Right lobe of liver (tissue), 6 donors: ENCODE data around the gene CD300C. TPM values are rescaled to one million over a fixed set of nuclear protein-coding genes. Genes with fewer than 3 reads are reported as not detected.
"Not testable (repeated sequence)": the region's sequence is repeated elsewhere in the genome, so short reads cannot be mapped to it uniquely, and the experiment has no call there.

Experiments
- ATAC-seq, 4 donors: fragments of 200-7000 bp; cut with Tn5 transposase; one replicate each; pipeline ENCODE4 v1.9.1; 2020; ENCODE audit warnings: mild to moderate bottlenecking in 4 of 4, moderate library complexity in 4 of 4
- DNase-seq, 3 donors: peaks; one replicate each; pipeline ENCODE4 v3.0.0-alpha.2; 2020
- H3K27ac ChIP-seq, 3 donors: fragments of 200-600 bp; one replicate each; pipeline ENCODE4 v1.8.0; 2022
- H3K27me3 ChIP-seq, 2 donors: fragments of 200-600 bp; one replicate each; pipeline ENCODE4 v1.8.0; 2022
- H3K36me3 ChIP-seq, 4 donors: fragments of 200-600 bp; sonication (generic) in 1 of 4; one replicate each; pipeline versions ENCODE4 v1.5.1 to v1.8.0; 2017 to 2022; ENCODE audit warnings: control low read depth in 1 of 4
- H3K4me1 ChIP-seq, 4 donors: fragments of 200-600 bp; sonication (generic) in 1 of 4; one replicate each; pipeline versions ENCODE4 v1.5.1 to v1.8.0; 2017 to 2022; ENCODE audit warnings: control low read depth in 1 of 4
- H3K4me3 ChIP-seq, 3 donors: fragments of 200-600 bp; one replicate each; pipeline ENCODE4 v1.8.0; 2022
- H3K9me3 ChIP-seq, 4 donors: fragments of 200-600 bp; sonication (generic) in 1 of 4; one replicate each; pipeline versions ENCODE4 v1.5.1 to v1.8.0; 2017 to 2022; ENCODE audit warnings: control low read depth in 1 of 4
- CTCF ChIP-seq, 4 donors: fragments of 200-600 bp in 3 of 4; fragments of 450-650 bp in 1 of 4; IDR thresholded peaks; one replicate each; pipeline versions ENCODE4 v1.5.1 to v1.8.0; 2016 to 2022; ENCODE audit warnings: antibody characterized with exemption in 4 of 4, mild to moderate bottlenecking in 2 of 4
- POLR2A ChIP-seq: fragments of 450-650 bp; IDR thresholded peaks from one replicate; pipeline ENCODE4 v1.6.1; 2017; ENCODE audit warnings: antibody characterized with exemption, mild to moderate bottlenecking
- WGBS: methylation state at CpG from one replicate; pipeline ENCODE4 v1.1.6; 2018; ENCODE audit warnings: low coverage, low lambda C conversion rate; ENCODE audit not compliant: insufficient coverage; ENCODE audit errors: missing lambda C conversion rate; 5-methylcytosine and 5-hydroxymethylcytosine counted together
- intact Hi-C, 2 donors: fragments of 100-400 bp; cut with DNase I; formaldehyde crosslinking; loops; one replicate each; pipeline versions ENCODE4 v1.11.2 to v1.14.1; 2022
- total RNA-seq, 6 experiments: library from RNA; depleted of rRNA in 2 of 6; stranded (reverse); fragments of >200 nt in 2 of 6; fragmentation: NEBNext Ultra II Directional in 3 of 6; extraction: Animal tissue kit (Norgen Biotek cat#: 25700) in 3 of 6; gene quantifications; one replicate each; pipeline versions ENCODE4 v1.1.0 to v1.2.4, GENCODE V29; 2016 to 2023
- donor health status: DM: no; HTN: yes; CAD: no.
- donor health status: DM: no; HTN: no; CAD: no.
- donor health status: DM: no; HTN: no; CAD: no.
- donor health status: DM: no; HTN: yes; CAD: no.
- donor health status: DM: no; HTN: yes; CAD: no.

The CD300C gene
- total RNA-seq, 6 experiments from 2014 or later = 0.22 to 2.7 (median 0.41) TPM

GRCh38 chr17:74565126-74565525 lies 19.2 kb upstream of the CD300C start:
- Histone ChIP-seq H3K4me1 (no peaks in the 10 kb centered on the region), H3K27ac (no peak overlapping the region), H3K9me3 (no peaks in the 10 kb centered on the region), H3K36me3 (no peaks in the 10 kb centered on the region), H3K27me3 (no peaks in the 10 kb centered on the region), H3K4me3 (no peak overlapping the region)
- ATAC-seq (no peak), DNase-seq (no peak)
- TF ChIP-seq POLR2A (no peak), CTCF (IDR thresholded peaks at IDR 0.05) (no peak)
- WGBS = 37% methylated on average over 5 of the region's 5 CpGs
- intact Hi-C loops = no loop called here

GRCh38 chr17:74563358-74563757 lies 17.4 kb upstream of the CD300C start:
- TF ChIP-seq CTCF (IDR thresholded peaks at IDR 0.05) (no peak), POLR2A (no peak)
- DNase-seq (no peak), ATAC-seq (no peak)
- no peaks in the 10 kb centered on the region for H3K36me3 ChIP-seq
- no peaks in the 10 kb centered on the region for H3K4me1 ChIP-seq
- H3K4me3 ChIP-seq = no peak overlapping the region
- WGBS = 100% methylated on average over 1 of the region's 1 CpG
- intact Hi-C loops = no loop called here
- H3K27me3 ChIP-seq = no peaks in the 10 kb centered on the region
- no peak overlapping the region for H3K27ac ChIP-seq
- no peaks in the 10 kb centered on the region for H3K9me3 ChIP-seq

GRCh38 chr17:74561586-74561985 lies 15.7 kb upstream of the CD300C start:
- no peaks in the 10 kb centered on the region for H3K36me3 ChIP-seq
- TF ChIP-seq CTCF (IDR thresholded peaks at IDR 0.05) (no peak), POLR2A (no peak)
- no peak overlapping the region for H3K4me3 ChIP-seq
- 24% methylated on average over 2 of the region's 3 CpGs for WGBS
- H3K4me1 ChIP-seq = no peaks in the 10 kb centered on the region
- no peak overlapping the region for H3K27ac ChIP-seq
- H3K9me3 ChIP-seq = no peaks in the 10 kb centered on the region
- intact Hi-C loops = no loop called here
- ATAC-seq = no peak
- H3K27me3 ChIP-seq = no peaks in the 10 kb centered on the region
- no peak for DNase-seq

GRCh38 chr17:74558882-74559519 lies 13.1 kb upstream of the CD300C start:
- intact Hi-C loops = no loop called here
- no peaks in the 10 kb centered on the region for H3K4me1 ChIP-seq
- DNase-seq (no peak), ATAC-seq (no peak)
- no peaks in the 10 kb centered on the region for H3K27me3 ChIP-seq
- H3K27ac ChIP-seq = no peak overlapping the region
- H3K36me3 ChIP-seq = no peaks in the 10 kb centered on the region
- WGBS = 50% methylated on average over 6 of the region's 6 CpGs
- H3K9me3 ChIP-seq = no peaks in the 10 kb centered on the region
- TF ChIP-seq CTCF (IDR thresholded peaks at IDR 0.05) (no peak), POLR2A (no peak)
- H3K4me3 ChIP-seq = no peak overlapping the region

GRCh38 chr17:74558402-74558801 lies 12.5 kb upstream of the CD300C start:
- WGBS = 70% methylated on average over 4 of the region's 4 CpGs
- H3K36me3 ChIP-seq, H3K27ac ChIP-seq, ATAC-seq, intact Hi-C loops, DNase-seq, H3K27me3 ChIP-seq, H3K4me3 ChIP-seq, H3K9me3 ChIP-seq, H3K4me1 ChIP-seq: not testable (repeated sequence)
